GM12891 (cell line): ENCODE results near the gene PARD3.
"Not testable (repeated sequence)": the region's sequence is repeated elsewhere in the genome, so short reads cannot be mapped to it uniquely, and the experiment has no call there.

ENCODE experiments used
- DNase-seq: peaks from one replicate; pipeline ENCODE4 v3.0.0; 2011; ENCODE audit warnings: low spot score; ENCODE audit not compliant: insufficient read length
- FAIRE-seq: peaks from 2 replicates; lab custom pipeline; 2011; peaks lifted over from hg19 to GRCh38; lab: Jason Lieb, UNC
- PAX5 ChIP-seq: IDR thresholded peaks from 2 replicates; pipeline ENCODE4 v1.6.1; 2011; ENCODE audit warnings: low read length, moderate library complexity, mild to moderate bottlenecking; ENCODE audit not compliant: insufficient read depth, severe bottlenecking
- POLR2A ChIP-seq: IDR thresholded peaks from 2 replicates; pipeline ENCODE4 v1.6.1; 2011; ENCODE audit warnings: low read depth, low read length, control low read depth
- POLR2AphosphoS5 ChIP-seq: IDR thresholded peaks from 2 replicates; pipeline ENCODE4 v1.6.1; 2011; ENCODE audit warnings: low read depth, low read length, control low read depth
- POU2F2 ChIP-seq: IDR thresholded peaks from 2 replicates; pipeline ENCODE4 v1.6.1; 2011; ENCODE audit warnings: low read depth, mild to moderate bottlenecking, control low read depth, low read length, moderate library complexity
- SPI1 ChIP-seq: IDR thresholded peaks from 2 replicates; pipeline ENCODE4 v1.6.1; 2011; ENCODE audit warnings: low read depth, low read length, control low read depth
- TAF1 ChIP-seq: IDR thresholded peaks from 2 replicates; pipeline ENCODE4 v1.6.1; 2011; ENCODE audit warnings: low read depth, low read length, control low read depth

Gene PARD3

GRCh38 chr10:34761453-34761852 is 53.6 kb downstream of the PARD3 start:
- DNase-seq (no peak), FAIRE-seq (no peak)
- TF ChIP-seq POU2F2 (no peak), PAX5 (no peak), POLR2A (no peak), SPI1 (no peak), POLR2AphosphoS5 (no peak)

- FAIRE-seq (no peak), DNase-seq (no peak)
- TF ChIP-seq SPI1, result no peak
- no peak for TF ChIP-seq TAF1
- no peak for TF ChIP-seq PAX5
- TF ChIP-seq POLR2AphosphoS5, result no peak
- no peak for TF ChIP-seq POU2F2
- TF ChIP-seq POLR2A, result no peak
These were observed 54.5 kb downstream of the PARD3 start for GRCh38 chr10:34760606-34761005.

- DNase-seq, result no peak
- FAIRE-seq, result no peak
- no peak for TF ChIP-seq POU2F2
- no peak for TF ChIP-seq POLR2AphosphoS5
- TF ChIP-seq PAX5, result no peak
- TF ChIP-seq POLR2A, result no peak
- TF ChIP-seq SPI1, result no peak
- no peak for TF ChIP-seq TAF1
These were observed 55.3 kb downstream of the PARD3 start for GRCh38 chr10:34759837-34760215.

- no peak for FAIRE-seq
- peak; percentile 84 for TF ChIP-seq SPI1
- no peak for TF ChIP-seq PAX5
- DNase-seq, result no peak
These were observed 55.8 kb downstream of the PARD3 start for GRCh38 chr10:34759161-34759836.

GRCh38 chr10:34758447-34758996 is 56.6 kb downstream of the PARD3 start:
- TF ChIP-seq SPI1 (peak; percentile 74), POLR2AphosphoS5 (no peak), TAF1 (no peak), PAX5 (no peak), POU2F2 (no peak), POLR2A (no peak)
- DNase-seq (no peak), FAIRE-seq (peak; percentile 75)

GRCh38 chr10:34757933-34758332 is 57.2 kb downstream of the PARD3 start:
- no peak for DNase-seq
- TF ChIP-seq POLR2AphosphoS5, result no peak
- no peak for TF ChIP-seq TAF1
- no peak for TF ChIP-seq POLR2A
- no peak for TF ChIP-seq SPI1
- no peak for TF ChIP-seq PAX5
- no peak for TF ChIP-seq POU2F2
- FAIRE-seq, result no peak

- DNase-seq, FAIRE-seq: not testable (repeated sequence)
These were observed 57.9 kb downstream of the PARD3 start for GRCh38 chr10:34757181-34757580.

GRCh38 chr10:34756584-34756983 is 58.5 kb downstream of the PARD3 start:
- FAIRE-seq, result no peak
- no peak for DNase-seq
- no peak for TF ChIP-seq POU2F2
- no peak for TF ChIP-seq POLR2AphosphoS5
- TF ChIP-seq PAX5, result no peak
- TF ChIP-seq POLR2A, result no peak
- TF ChIP-seq TAF1, result no peak
- TF ChIP-seq SPI1, result no peak

- no peak for TF ChIP-seq POU2F2
- no peak for TF ChIP-seq POLR2AphosphoS5
- TF ChIP-seq PAX5, result no peak
- no peak for TF ChIP-seq TAF1
- TF ChIP-seq SPI1, result no peak
- TF ChIP-seq POLR2A, result no peak
- FAIRE-seq, result no peak
- no peak for DNase-seq
These were observed 61.9 kb downstream of the PARD3 start for GRCh38 chr10:34753014-34753757.

GRCh38 chr10:34751272-34751671 is 63.8 kb downstream of the PARD3 start:
- no peak for TF ChIP-seq POLR2AphosphoS5
- no peak for TF ChIP-seq PAX5
- no peak for TF ChIP-seq POLR2A
- no peak for TF ChIP-seq POU2F2
- no peak for TF ChIP-seq SPI1
- no peak for TF ChIP-seq TAF1
- FAIRE-seq, result no peak
- no peak for DNase-seq

- FAIRE-seq, result not testable (repeated sequence)
These were observed 64.3 kb downstream of the PARD3 start for GRCh38 chr10:34750795-34751194.

More at GRCh38 chr10:34750795-34751194, 64.3 kb downstream of the PARD3 start:
- DNase-seq, result not testable (repeated sequence)
